Right atrium auricular region (tissue), 2 donors: ENCODE data around the gene CDSN. TPM values are rescaled to one million over a fixed set of nuclear protein-coding genes. Genes with fewer than 3 reads are reported as not detected.

Experiments used
- DNase-seq: peaks from one replicate; pipeline ENCODE4 v3.0.0-alpha.2; 2019; ENCODE audit warnings: low spot score
- H3K27ac ChIP-seq, 2 donors: fragments of 200-600 bp; sonication (generic); 1 replicate in 1 of 2; 2 replicates in 1 of 2; pipeline ENCODE4 v1.5.1; 2016 to 2019
- H3K27me3 ChIP-seq, 2 donors: fragments of 200-600 bp; sonication (generic); one replicate each; pipeline versions ENCODE4 v1.5.1 to v1.6.0; 2017 to 2019
- H3K36me3 ChIP-seq: fragments of 200-600 bp; sonication (generic); one replicate; pipeline ENCODE4 v1.5.1; 2016
- H3K4me1 ChIP-seq, 2 donors: fragments of 200-600 bp; sonication (generic); one replicate each; pipeline versions ENCODE4 v1.5.1 to v1.6.0; 2017 to 2019
- H3K4me3 ChIP-seq, 2 donors: fragments of 200-600 bp; sonication (generic); 1 replicate in 1 of 2; 2 replicates in 1 of 2; pipeline ENCODE4 v1.5.1; 2017 to 2019; ENCODE audit warnings: mild to moderate bottlenecking in 1 of 2, moderate library complexity in 1 of 2
- H3K9me3 ChIP-seq, 2 donors: fragments of 200-600 bp; sonication (generic); one replicate each; pipeline ENCODE4 v1.5.1; 2019
- total RNA-seq, 2 donors: library from RNA; depleted of rRNA; stranded (reverse); fragments of >200 nt; gene quantifications; one replicate each; pipeline ENCODE4 v1.1.0, GENCODE V29; 2016
- TF ChIP-seq, protein P1 (sequence below), 2 donors: fragments of 200-600 bp; sonication (generic); IDR thresholded peaks; one replicate each; pipeline ENCODE4 v1.5.1; 2019; ENCODE audit warnings: antibody characterized with exemption in 2 of 2

Gene CDSN
- total RNA-seq, 2 donors from 2014 or later = not detected

DNA sequence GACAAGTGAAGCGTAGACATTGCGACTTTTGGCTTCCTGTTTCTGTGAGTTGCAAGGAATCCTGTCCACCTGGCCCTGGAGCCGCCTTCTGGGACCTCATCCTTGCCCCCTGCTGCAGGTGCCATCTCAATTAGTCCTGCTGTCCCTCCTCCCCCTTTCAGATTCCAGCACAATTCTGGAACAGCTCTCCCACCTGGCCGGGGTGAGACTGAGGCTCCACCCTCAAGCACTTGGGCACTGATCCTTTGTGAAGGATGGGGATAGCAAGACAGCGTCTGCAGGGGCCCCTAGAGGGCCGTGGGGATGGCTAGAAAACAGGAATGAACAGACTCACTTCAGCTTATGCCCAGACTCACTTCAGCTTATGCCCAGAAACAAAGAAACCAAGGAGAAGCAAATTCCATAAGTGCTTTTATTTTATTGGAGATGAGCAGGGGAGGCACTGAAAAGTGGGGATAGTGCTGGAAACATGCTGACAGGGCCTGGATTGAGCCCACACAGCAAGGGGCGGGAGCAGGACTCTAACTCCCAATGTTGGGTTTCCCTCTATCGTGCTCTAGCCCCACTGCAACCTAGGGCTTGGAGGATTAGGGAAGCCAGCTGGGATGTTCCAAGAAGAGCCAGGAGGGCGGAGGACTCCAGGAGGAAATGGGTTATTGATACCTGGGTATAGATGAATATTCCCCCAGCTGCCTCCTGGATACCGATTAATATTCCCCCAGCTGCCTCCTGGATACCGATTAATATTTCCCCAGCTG is 9.2 kb downstream of the CDSN start:
- no peak overlapping the region for H3K4me3 ChIP-seq
- H3K27me3 ChIP-seq = no peaks in the 10 kb centered on the region
- DNase-seq = no peak
- H3K36me3 ChIP-seq = no peaks in the 10 kb centered on the region
- H3K27ac ChIP-seq = no peak overlapping the region
- peaks cover 0 to 21% of the 10 kb centered on the region in 2 donors for H3K4me1 ChIP-seq
- TF ChIP-seq, protein P1, sequence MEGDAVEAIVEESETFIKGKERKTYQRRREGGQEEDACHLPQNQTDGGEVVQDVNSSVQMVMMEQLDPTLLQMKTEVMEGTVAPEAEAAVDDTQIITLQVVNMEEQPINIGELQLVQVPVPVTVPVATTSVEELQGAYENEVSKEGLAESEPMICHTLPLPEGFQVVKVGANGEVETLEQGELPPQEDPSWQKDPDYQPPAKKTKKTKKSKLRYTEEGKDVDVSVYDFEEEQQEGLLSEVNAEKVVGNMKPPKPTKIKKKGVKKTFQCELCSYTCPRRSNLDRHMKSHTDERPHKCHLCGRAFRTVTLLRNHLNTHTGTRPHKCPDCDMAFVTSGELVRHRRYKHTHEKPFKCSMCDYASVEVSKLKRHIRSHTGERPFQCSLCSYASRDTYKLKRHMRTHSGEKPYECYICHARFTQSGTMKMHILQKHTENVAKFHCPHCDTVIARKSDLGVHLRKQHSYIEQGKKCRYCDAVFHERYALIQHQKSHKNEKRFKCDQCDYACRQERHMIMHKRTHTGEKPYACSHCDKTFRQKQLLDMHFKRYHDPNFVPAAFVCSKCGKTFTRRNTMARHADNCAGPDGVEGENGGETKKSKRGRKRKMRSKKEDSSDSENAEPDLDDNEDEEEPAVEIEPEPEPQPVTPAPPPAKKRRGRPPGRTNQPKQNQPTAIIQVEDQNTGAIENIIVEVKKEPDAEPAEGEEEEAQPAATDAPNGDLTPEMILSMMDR (IDR thresholded peaks at IDR 0.05) = no peak
- H3K9me3 ChIP-seq = no peaks in the 10 kb centered on the region

DNA sequence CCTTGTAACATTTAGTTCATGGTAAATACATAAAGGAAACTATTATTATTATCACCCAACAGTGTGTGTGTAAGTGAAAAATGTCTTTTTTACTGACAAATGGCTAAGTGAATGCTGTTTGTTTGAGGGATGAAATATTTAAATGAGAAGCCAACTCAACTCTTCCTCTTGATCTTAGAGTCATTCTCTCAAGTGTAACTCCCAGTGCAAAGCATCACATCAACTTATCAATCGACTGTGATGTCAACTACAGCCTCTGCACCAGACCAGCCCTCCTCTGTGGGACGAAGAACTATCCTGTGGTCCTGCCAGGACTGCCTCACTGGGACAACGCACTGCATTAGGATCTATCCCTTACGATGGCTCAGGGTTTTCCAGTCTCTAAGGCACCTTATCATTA is 13.2 kb downstream of the CDSN start:
- DNase-seq = no peak
- TF ChIP-seq, protein P1 (IDR thresholded peaks at IDR 0.05) = no peak
- Histone ChIP-seq H3K36me3 (no peaks in the 10 kb centered on the region), H3K27ac (no peak overlapping the region), H3K9me3 (no peaks in the 10 kb centered on the region), H3K27me3 (no peaks in the 10 kb centered on the region), H3K4me3 (no peak overlapping the region), H3K4me1 (no peaks in the 10 kb centered on the region)

DNA sequence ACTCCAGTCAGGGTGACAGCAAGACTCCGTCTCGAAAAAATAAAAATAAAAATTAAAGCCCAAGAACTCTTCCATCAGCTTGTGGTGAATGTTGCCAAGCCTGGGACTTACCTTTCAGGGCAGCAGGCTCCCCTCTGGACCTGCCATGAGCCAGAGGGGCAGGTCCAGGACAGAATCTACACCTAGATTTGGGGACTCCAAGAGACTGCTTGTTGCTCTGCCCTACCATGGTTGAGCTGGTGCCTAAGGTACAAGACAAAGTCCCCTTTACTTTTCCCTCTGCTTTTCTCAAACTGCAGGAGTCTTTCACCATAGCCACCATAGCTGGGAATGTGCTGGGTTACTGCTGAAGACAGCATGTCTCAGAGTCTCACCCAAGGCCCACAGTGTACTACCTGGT is 17.1 kb downstream of the CDSN start:
- TF ChIP-seq, protein P1 (IDR thresholded peaks at IDR 0.05) = no peak
- Histone ChIP-seq H3K4me3 (no peak overlapping the region), H3K36me3 (no peaks in the 10 kb centered on the region), H3K27me3 (no peaks in the 10 kb centered on the region), H3K9me3 (no peaks in the 10 kb centered on the region), H3K4me1 (no peaks in the 10 kb centered on the region), H3K27ac (no peak overlapping the region)
- DNase-seq = no peak

DNA sequence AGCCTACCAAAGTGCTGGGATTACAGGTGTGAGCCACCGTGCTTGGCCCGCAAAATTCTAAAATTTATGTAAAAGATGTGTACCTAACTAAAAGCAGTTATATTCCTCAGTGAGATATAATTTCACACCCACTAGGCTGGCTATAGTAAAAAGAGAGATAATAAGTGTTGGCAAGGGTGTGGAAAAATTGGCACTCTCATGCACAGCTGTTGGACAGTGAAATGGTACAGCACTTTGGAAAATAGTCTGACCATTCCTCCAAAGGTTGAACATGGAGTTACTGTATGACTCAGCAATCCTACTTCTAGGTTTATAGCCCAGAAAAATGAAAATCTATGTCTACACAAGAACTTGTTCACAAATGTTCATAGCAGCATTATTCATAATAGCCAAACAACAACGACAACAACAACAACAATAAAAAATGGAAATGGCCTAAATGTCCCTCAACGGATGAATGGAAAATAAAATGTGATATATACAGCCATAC is 21.8 kb downstream of the CDSN start:
- H3K4me1 ChIP-seq = peaks cover 0 to 12% of the 10 kb centered on the region in 2 donors
- H3K27me3 ChIP-seq = no peaks in the 10 kb centered on the region
- no peaks in the 10 kb centered on the region for H3K9me3 ChIP-seq
- H3K27ac ChIP-seq = no peak overlapping the region
- TF ChIP-seq, protein P1 (IDR thresholded peaks at IDR 0.05) = no peak
- no peak overlapping the region for H3K4me3 ChIP-seq
- DNase-seq = no peak
- H3K36me3 ChIP-seq = no peaks in the 10 kb centered on the region

DNA sequence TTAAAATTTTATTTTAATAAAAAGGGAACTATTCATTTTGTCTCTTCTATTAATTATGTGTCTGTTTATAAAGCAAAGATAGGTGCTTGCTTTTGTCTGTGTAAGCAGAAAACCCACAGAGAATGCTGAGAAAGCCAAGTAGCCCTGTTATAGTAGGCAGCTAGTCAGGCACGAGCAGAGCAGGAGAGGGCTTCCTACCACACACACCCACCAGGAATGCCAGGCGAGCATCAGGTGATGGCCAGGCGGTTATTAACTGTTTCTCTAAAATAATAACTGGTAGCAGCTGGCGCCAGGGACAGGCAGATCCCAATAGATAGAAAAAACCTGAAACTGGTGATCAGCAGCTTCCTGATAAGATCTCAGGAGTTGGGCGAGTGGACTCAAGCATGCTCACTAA is 23.6 kb downstream of the CDSN start:
- H3K4me3 ChIP-seq = no peak overlapping the region
- no peak for DNase-seq
- TF ChIP-seq, protein P1 (IDR thresholded peaks at IDR 0.05) = no peak
- H3K4me1 ChIP-seq = peaks cover 0 to 12% of the 10 kb centered on the region in 2 donors
- no peaks in the 10 kb centered on the region for H3K27me3 ChIP-seq
- no peak overlapping the region for H3K27ac ChIP-seq
- H3K9me3 ChIP-seq = no peaks in the 10 kb centered on the region
- H3K36me3 ChIP-seq = no peaks in the 10 kb centered on the region

DNA sequence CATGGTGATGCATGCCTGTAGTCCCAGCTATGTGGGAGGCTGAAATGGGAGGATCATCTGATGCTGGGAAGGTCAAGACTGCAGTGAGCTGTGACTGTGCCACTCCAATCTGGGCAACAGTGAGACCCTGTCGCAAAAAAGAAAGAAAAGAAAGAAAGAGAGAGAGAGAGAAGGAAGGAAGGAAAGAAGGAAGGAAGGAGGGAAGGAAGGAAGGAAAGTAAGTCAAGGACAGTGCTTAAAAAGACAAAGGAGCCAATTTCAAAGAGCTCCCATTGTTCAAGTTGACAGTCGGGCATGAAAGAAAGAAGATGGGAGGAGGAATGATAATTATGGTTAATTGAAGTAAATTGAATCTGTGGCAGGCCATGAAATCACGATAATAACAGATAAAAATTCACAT is 24.0 kb downstream of the CDSN start:
- no peaks in the 10 kb centered on the region for H3K27me3 ChIP-seq
- TF ChIP-seq, protein P1 (IDR thresholded peaks at IDR 0.05) = no peak
- H3K36me3 ChIP-seq = no peaks in the 10 kb centered on the region
- no peak overlapping the region for H3K27ac ChIP-seq
- no peak for DNase-seq
- no peaks in the 10 kb centered on the region for H3K9me3 ChIP-seq
- H3K4me1 ChIP-seq = peaks cover 0 to 12% of the 10 kb centered on the region in 2 donors
- no peak overlapping the region for H3K4me3 ChIP-seq
